Posterior vena cava (tissue), 2 donors: Measurements from ENCODE around the gene AGBL1. TPM values are rescaled to one million over a fixed set of nuclear protein-coding genes. Genes with fewer than 3 reads are reported as not detected.
"Not testable (repeated sequence)": the region's sequence is repeated elsewhere in the genome, so short reads cannot be mapped to it uniquely, and the experiment has no call there.

Experiments
- DNase-seq: peaks from one replicate; pipeline ENCODE4 v3.0.0-alpha.2; 2020; ENCODE audit warnings: low spot score
- intact Hi-C, 2 donors: fragments of 100-400 bp; cut with DNase I; formaldehyde crosslinking; loops; one replicate each; pipeline versions ENCODE4 v1.14.1 to v1.14.2; 2022 to 2023
- total RNA-seq, 2 donors: library from RNA; stranded (reverse); fragmentation: NEBNext Ultra II Directional; extraction: Animal tissue kit (Norgen Biotek cat#: 25700); gene quantifications; one replicate each; pipeline ENCODE4 v1.2.1, GENCODE V29; 2021
- donor health status: DM: yes; HTN: yes; CAD: no.
- donor health status: DM: yes; HTN: yes; CAD: no.

Gene AGBL1
- total RNA-seq, 2 donors from 2014 or later, result not detected

GRCh38 chr15:86080302-86080701 lies 631 bp downstream of the AGBL1 start:
- intact Hi-C loops, result no loop called here
- no peak for DNase-seq

- intact Hi-C loops, result no loop called here
- DNase-seq, result no peak
Measured at GRCh38 chr15:86082619-86083380, 3.1 kb downstream of the AGBL1 start.

GRCh38 chr15:86087808-86088207 lies 8.1 kb downstream of the AGBL1 start:
- DNase-seq, result no peak
- intact Hi-C loops, result no loop called here

GRCh38 chr15:86089422-86089821 lies 9.8 kb downstream of the AGBL1 start:
- intact Hi-C loops, result no loop called here
- no peak for DNase-seq

GRCh38 chr15:86101818-86102217 lies 22.1 kb downstream of the AGBL1 start:
- DNase-seq, result no peak
- intact Hi-C loops, result no loop called here

- intact Hi-C loops, result no loop called here
- DNase-seq, result no peak
Measured at GRCh38 chr15:86103825-86104224, 24.2 kb downstream of the AGBL1 start.

- intact Hi-C loops, result no loop called here
- no peak for DNase-seq
Measured at GRCh38 chr15:86106306-86106705, 26.6 kb downstream of the AGBL1 start.

GRCh38 chr15:86115145-86115801 lies 35.6 kb downstream of the AGBL1 start:
- no peak for DNase-seq
- intact Hi-C loops, result no loop called here

GRCh38 chr15:86121568-86122225 lies 42.0 kb downstream of the AGBL1 start:
- intact Hi-C loops, result no loop called here
- DNase-seq, result no peak

GRCh38 chr15:86122691-86123391 lies 43.2 kb downstream of the AGBL1 start:
- intact Hi-C loops, DNase-seq: not testable (repeated sequence)

GRCh38 chr15:86125775-86126174 lies 46.1 kb downstream of the AGBL1 start:
- intact Hi-C loops, result no loop called here
- no peak for DNase-seq

- no peak for DNase-seq
- intact Hi-C loops, result no loop called here
Measured at GRCh38 chr15:86127547-86127946, 47.9 kb downstream of the AGBL1 start.

GRCh38 chr15:86135041-86135440 lies 55.4 kb downstream of the AGBL1 start:
- no peak for DNase-seq
- intact Hi-C loops, result no loop called here

GRCh38 chr15:86136861-86137260 lies 57.2 kb downstream of the AGBL1 start:
- intact Hi-C loops, result no loop called here
- DNase-seq, result no peak

- DNase-seq, result no peak
- intact Hi-C loops, result no loop called here
Measured at GRCh38 chr15:86138798-86139197, 59.1 kb downstream of the AGBL1 start.

- intact Hi-C loops, result no loop called here
- DNase-seq, result no peak
Measured at GRCh38 chr15:86139828-86140227, 60.2 kb downstream of the AGBL1 start.

GRCh38 chr15:86154705-86155104 lies 75.0 kb downstream of the AGBL1 start:
- no peak for DNase-seq
- intact Hi-C loops, result no loop called here

- DNase-seq, result no peak
- intact Hi-C loops, result no loop called here
Measured at GRCh38 chr15:86155551-86155950, 75.9 kb downstream of the AGBL1 start.

- no peak for DNase-seq
- intact Hi-C loops, result no loop called here
Measured at GRCh38 chr15:86157606-86158293, 78.1 kb downstream of the AGBL1 start.
